Stomach (tissue), 9 donors: Measurements from ENCODE around the gene PGLYRP2. TPM values are rescaled to one million over a fixed set of nuclear protein-coding genes. Genes with fewer than 3 reads are reported as not detected.

Experiments used
- DNase-seq, 2 donors: peaks; one replicate each; pipeline versions ENCODE4 v3.0.0 to v3.0.0-alpha.2; 2013 to 2019
- H3K27ac ChIP-seq, 5 donors: fragments of 200-600 bp in 4 of 5; sonication (generic) in 4 of 5; one replicate each; pipeline ENCODE4 v1.5.1; 2013 to 2019; ENCODE audit warnings: mild to moderate bottlenecking in 1 of 5, moderate library complexity in 1 of 5
- H3K27me3 ChIP-seq, 3 donors: fragments of 200-600 bp; sonication (generic); one replicate each; pipeline ENCODE4 v1.5.1; 2017 to 2019; ENCODE audit warnings: mixed run types in 1 of 3
- H3K36me3 ChIP-seq, 4 donors: fragments of 200-600 bp; sonication (generic); 1 replicate in 3 of 4; 2 replicates in 1 of 4; pipeline ENCODE4 v1.5.1; 2016 to 2019
- H3K4me1 ChIP-seq, 4 donors: fragments of 200-600 bp; sonication (generic); one replicate each; pipeline ENCODE4 v1.5.1; 2016 to 2019
- H3K4me3 ChIP-seq, 4 donors: fragments of 200-600 bp; sonication (generic) in 3 of 4; one replicate each; pipeline ENCODE4 v1.5.1; 2016 to 2019; ENCODE audit warnings: mild to moderate bottlenecking in 1 of 4
- H3K9me3 ChIP-seq, 4 donors: fragments of 200-600 bp; sonication (generic); one replicate each; pipeline ENCODE4 v1.5.1; 2016 to 2019
- EP300 ChIP-seq: sonication (generic); formaldehyde crosslinking; IDR thresholded peaks from one replicate; pipeline ENCODE4 v1.6.1; 2017; ENCODE audit warnings: antibody characterized with exemption
- POLR2A ChIP-seq, 4 donors: fragments of 450-650 bp; IDR thresholded peaks; one replicate each; pipeline ENCODE4 v1.6.1; 2016; ENCODE audit warnings: antibody characterized with exemption in 4 of 4, control low read depth in 2 of 4, mild to moderate bottlenecking in 1 of 4, moderate library complexity in 1 of 4
- POLR2AphosphoS5 ChIP-seq, 3 donors: sonication (generic); formaldehyde crosslinking; IDR thresholded peaks; one replicate each; pipeline ENCODE4 v1.6.1; 2016; ENCODE audit warnings: antibody characterized with exemption in 3 of 3
- WGBS, 5 donors: extraction: QIAGEN DNeasy Blood & Tissue Kit in 3 of 5; methylation state at CpG; one replicate each; pipeline versions ENCODE4 v1.1.5 to v1.1.7; 2013 to 2018; 5-methylcytosine and 5-hydroxymethylcytosine counted together
- intact Hi-C: fragments of 100-400 bp; cut with DNase I; formaldehyde crosslinking; loops from one replicate; pipeline ENCODE4 v1.15.1; 2023; ENCODE audit warnings: low total_unique reads
- polyA plus RNA-seq, 3 donors: library from polyadenylated mRNA; stranded (reverse); fragments of 200-250 nt; gene quantifications; one replicate each; pipeline ENCODE4 v1.2.3, GENCODE V29; 2013
- total RNA-seq, 5 donors: library from RNA; depleted of rRNA; stranded (reverse); fragments of >200 nt; gene quantifications; one replicate each; pipeline versions ENCODE4 v1.1.0 to v1.2.3, GENCODE V29; 2014 to 2016
- TF ChIP-seq, protein P1 (sequence below), 7 experiments: fragments of 450-650 bp in 4 of 7; fragments of 200-600 bp in 3 of 7; sonication (generic) in 3 of 7; IDR thresholded peaks; one replicate each; pipeline ENCODE4 v1.5.1; 2016 to 2019; ENCODE audit warnings: antibody characterized with exemption in 7 of 7, control low read depth in 2 of 7, mild to moderate bottlenecking in 1 of 7
- donor health status: healthy with polysubstance abuse.
- donor health status: Bipolar disorder and iron deficiency.
- donor health status: healthy.

Gene PGLYRP2
- total and polyA plus RNA-seq, 8 donors, result not detected

DNA sequence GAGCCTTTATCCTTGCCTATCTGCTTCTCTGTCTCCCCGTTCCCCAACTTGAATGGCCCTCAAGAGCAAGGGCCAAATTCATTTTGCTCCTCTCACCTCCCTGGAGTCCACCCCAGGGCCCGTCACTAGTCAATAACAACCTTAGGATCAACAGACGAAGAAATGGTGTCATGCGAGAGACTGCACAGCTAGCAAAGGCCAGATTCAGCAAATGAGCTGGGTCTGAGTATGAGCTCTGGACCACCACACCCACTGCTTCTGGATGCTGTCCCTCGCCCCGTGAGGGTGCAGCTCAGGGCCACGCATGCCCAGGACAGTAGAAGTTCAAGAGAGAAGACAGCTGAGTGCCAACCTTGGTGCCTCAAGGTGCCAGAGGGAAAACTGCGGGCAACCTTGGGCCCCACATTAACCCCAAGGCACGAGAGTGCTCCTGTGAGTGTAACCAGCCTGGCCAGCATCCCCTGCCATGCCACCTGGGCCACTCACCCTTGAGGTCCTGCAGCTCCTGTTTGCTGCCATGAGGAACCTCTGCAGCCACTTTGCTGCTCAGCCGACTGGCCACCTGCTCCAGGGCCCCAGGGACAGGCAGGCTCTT lies 48.7 kb downstream of the PGLYRP2 start:
- Histone ChIP-seq H3K27me3 (no peaks in the 10 kb centered on the region), H3K27ac (no peak overlapping the region), H3K4me1 (peaks cover 23 to 48% (median 42%) of the 10 kb centered on the region in 4 donors), H3K36me3 (peaks cover 15 to 47% (median 44%) of the 10 kb centered on the region in 4 donors), H3K4me3 (peak overlapping the region in 3 of 4 donors; percentile 13 to 99 (median 96)), H3K9me3 (no peaks in the 10 kb centered on the region)
- intact Hi-C loops, result no loop called here
- no peak for TF ChIP-seq POLR2A (IDR thresholded peaks at IDR 0.05)
- TF ChIP-seq, protein P1, sequence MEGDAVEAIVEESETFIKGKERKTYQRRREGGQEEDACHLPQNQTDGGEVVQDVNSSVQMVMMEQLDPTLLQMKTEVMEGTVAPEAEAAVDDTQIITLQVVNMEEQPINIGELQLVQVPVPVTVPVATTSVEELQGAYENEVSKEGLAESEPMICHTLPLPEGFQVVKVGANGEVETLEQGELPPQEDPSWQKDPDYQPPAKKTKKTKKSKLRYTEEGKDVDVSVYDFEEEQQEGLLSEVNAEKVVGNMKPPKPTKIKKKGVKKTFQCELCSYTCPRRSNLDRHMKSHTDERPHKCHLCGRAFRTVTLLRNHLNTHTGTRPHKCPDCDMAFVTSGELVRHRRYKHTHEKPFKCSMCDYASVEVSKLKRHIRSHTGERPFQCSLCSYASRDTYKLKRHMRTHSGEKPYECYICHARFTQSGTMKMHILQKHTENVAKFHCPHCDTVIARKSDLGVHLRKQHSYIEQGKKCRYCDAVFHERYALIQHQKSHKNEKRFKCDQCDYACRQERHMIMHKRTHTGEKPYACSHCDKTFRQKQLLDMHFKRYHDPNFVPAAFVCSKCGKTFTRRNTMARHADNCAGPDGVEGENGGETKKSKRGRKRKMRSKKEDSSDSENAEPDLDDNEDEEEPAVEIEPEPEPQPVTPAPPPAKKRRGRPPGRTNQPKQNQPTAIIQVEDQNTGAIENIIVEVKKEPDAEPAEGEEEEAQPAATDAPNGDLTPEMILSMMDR (IDR thresholded peaks at IDR 0.05), result no peak
- TF ChIP-seq POLR2AphosphoS5 (IDR thresholded peaks at IDR 0.05), result no peak
- TF ChIP-seq EP300, result no peak
- 77 to 84% (median 77%) methylated on average over 8 to 10 of the region's 10 CpGs for WGBS, 5 donors
- no peak for DNase-seq

DNA sequence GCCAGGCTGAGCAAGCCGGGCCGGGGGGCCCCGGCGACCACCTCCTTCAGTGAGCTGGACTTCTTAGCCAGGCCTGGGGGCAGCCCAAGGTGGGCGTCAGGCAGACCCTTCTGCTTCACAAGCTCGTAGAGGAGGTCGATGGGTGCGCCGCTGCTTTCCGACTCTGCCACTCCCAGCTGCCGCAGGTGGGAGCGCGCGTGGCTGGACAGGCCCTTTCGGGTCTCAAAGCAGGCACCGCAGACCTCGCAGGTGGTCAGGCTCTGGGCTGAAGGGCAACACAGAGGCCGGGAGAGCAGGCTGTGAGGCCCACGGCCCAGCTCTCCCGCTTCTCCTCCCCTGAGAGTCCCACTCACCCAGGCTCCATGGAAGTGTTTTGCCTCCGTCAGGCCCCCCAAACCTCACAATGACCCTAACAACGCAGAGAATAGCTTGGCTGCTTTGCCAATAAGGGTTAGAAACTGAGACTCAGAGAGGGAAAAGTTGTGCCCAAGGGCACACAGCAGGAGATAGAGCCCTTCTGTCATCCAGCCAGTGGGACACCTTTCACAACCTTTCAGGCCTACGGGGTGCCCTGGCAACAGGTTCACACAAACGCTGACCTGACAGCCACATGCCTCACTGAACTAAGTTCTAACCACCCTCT lies 49.4 kb downstream of the PGLYRP2 start:
- DNase-seq, result no peak
- H3K36me3 ChIP-seq, result peaks cover 20 to 50% (median 50%) of the 10 kb centered on the region in 4 donors

DNA sequence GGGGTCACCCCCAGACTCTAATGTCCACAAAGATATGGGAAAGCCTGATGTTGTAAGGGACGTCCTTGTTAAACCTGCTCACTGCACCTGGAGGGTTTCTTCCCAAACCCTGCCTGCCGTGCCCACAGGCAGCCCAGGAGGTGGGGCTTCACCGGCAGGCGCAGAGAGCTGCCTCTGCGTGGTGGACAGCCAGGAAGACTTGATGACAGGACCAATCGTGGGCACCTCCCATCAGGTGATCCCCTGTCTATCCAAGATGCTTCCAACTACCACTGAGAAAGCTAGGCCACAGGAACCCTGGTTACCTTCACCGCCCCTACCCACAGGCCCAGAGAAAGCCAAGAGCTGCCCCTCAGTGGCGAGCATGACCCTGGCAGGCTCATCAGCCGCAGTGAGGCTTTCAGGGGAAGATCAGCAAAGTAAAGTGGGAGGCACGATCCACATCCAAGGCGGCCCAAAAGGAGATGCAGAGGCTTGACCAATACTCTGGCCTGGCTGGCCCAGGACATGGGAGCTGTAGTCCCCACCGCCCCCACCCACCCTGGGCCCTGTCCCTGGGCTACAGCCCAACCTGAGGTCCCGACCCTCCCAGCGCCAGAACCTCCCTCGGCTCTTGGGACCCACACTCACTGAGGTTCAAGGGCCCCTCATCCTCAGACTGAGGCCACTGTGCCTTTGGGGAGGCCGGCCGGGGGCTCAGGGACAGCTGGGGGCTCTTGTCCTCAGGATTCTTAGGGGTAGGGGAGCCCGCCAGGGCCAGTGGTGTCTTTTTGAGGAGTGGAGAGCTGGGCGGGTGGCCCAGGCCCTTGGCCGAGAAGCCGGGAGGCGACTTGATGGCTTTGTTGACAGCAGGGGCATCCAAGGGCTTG lies 50.1 kb downstream of the PGLYRP2 start:
- no peak overlapping the region for H3K27ac ChIP-seq
- 84 to 94% (median 92%) methylated on average over 5 to 22 of the region's 22 CpGs for WGBS, 5 donors
- intact Hi-C loops, result no loop called here
- peaks cover 23 to 48% (median 42%) of the 10 kb centered on the region in 4 donors for H3K4me1 ChIP-seq
- DNase-seq, result no peak
- TF ChIP-seq POLR2A (IDR thresholded peaks at IDR 0.05) (no peak), POLR2AphosphoS5 (IDR thresholded peaks at IDR 0.05) (no peak), EP300 (no peak)
- TF ChIP-seq, protein P1 (IDR thresholded peaks at IDR 0.05), result no peak
- no peaks in the 10 kb centered on the region for H3K27me3 ChIP-seq
- H3K36me3 ChIP-seq, result peaks cover 28 to 58% (median 57%) of the 10 kb centered on the region in 4 donors
- no peaks in the 10 kb centered on the region for H3K9me3 ChIP-seq
- no peak overlapping the region for H3K4me3 ChIP-seq

More for the DNA sequence above, 49.4 kb downstream of the PGLYRP2 start:
- TF ChIP-seq POLR2A (IDR thresholded peaks at IDR 0.05), result no peak
- TF ChIP-seq, protein P1 (IDR thresholded peaks at IDR 0.05), result no peak
- TF ChIP-seq POLR2AphosphoS5 (IDR thresholded peaks at IDR 0.05), result no peak
- no peak for TF ChIP-seq EP300
- H3K9me3 ChIP-seq, result no peaks in the 10 kb centered on the region
- peaks cover 23 to 48% (median 42%) of the 10 kb centered on the region in 4 donors for H3K4me1 ChIP-seq
- 84 to 90% (median 89%) methylated on average over 19 to 24 of the region's 24 CpGs for WGBS, 5 donors
- no peak overlapping the region for H3K4me3 ChIP-seq
- intact Hi-C loops, result no loop called here
- H3K27ac ChIP-seq, result no peak overlapping the region
- H3K27me3 ChIP-seq, result no peaks in the 10 kb centered on the region

- Histone ChIP-seq H3K27me3 (no peaks in the 10 kb centered on the region), H3K4me1 (peaks cover 23 to 39% (median 35%) of the 10 kb centered on the region in 4 donors), H3K9me3 (peaks cover 0 to 6% (median 0%) of the 10 kb centered on the region in 4 donors), H3K4me3 (no peak overlapping the region), H3K36me3 (peaks cover 40 to 69% (median 69%) of the 10 kb centered on the region in 4 donors), H3K27ac (no peak overlapping the region)
- no peak for DNase-seq
- TF ChIP-seq EP300 (no peak), POLR2A (IDR thresholded peaks at IDR 0.05) (no peak), POLR2AphosphoS5 (IDR thresholded peaks at IDR 0.05) (no peak)
- TF ChIP-seq, protein P1 (IDR thresholded peaks at IDR 0.05), result no peak
- intact Hi-C loops, result no loop called here
- WGBS, 5 donors, result 91 to 96% (median 93%) methylated on average over 20 to 35 of the region's 35 CpGs
These were observed 51.3 kb downstream of the PGLYRP2 start for GRCh38 chr19:15427991-15428471.
